NK-92 (cell line): ENCODE results near the gene EEFSEC.

Experiments used
- DNase-seq: peaks from one replicate; lab custom pipeline; 2025; ENCODE audit not compliant: unreplicated experiment; lab: John Stamatoyannopoulos, UW

The EEFSEC gene

GRCh38 chr3:128270559-128271492, 117.5 kb downstream of the EEFSEC start:
- no peak for DNase-seq

DNA sequence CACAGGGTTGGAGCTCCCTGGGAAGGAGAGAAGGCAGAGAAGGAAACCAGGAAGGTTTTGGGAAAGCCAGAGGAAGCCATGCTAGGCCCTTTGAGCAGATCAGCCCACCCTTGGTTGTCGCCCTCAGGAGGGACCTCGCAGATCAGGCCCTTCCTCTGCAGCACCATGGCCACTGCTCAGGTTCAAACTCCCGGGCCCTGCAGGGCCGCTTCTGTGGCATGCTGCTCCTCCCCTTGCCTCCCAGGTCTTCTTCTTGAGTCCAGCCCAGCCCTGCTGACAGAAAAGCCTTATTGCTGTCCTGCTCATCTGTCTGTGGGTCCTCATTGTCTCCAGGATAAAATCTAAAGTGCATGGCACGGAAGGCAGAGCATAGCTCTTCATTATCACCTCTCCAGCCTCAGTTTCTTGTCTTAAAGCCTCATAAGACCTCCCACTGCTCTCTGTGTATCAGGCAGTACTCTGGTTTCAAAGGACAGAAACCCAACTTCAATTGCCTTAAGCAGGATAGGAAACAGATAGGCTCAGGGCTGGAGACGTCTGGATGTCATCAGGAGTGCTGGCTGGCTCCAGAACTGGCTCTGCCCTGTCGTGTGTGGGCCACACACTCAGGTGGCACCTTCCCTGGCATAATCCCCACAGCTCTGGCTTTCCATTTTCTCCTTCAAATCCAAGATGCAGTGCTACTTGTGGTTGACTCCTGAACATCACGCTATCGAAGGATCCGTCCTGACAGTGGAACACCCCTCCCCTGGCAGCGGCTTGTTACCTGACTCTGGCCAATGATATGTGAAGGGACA, 118.5 kb downstream of the EEFSEC start:
- no peak for DNase-seq

DNA sequence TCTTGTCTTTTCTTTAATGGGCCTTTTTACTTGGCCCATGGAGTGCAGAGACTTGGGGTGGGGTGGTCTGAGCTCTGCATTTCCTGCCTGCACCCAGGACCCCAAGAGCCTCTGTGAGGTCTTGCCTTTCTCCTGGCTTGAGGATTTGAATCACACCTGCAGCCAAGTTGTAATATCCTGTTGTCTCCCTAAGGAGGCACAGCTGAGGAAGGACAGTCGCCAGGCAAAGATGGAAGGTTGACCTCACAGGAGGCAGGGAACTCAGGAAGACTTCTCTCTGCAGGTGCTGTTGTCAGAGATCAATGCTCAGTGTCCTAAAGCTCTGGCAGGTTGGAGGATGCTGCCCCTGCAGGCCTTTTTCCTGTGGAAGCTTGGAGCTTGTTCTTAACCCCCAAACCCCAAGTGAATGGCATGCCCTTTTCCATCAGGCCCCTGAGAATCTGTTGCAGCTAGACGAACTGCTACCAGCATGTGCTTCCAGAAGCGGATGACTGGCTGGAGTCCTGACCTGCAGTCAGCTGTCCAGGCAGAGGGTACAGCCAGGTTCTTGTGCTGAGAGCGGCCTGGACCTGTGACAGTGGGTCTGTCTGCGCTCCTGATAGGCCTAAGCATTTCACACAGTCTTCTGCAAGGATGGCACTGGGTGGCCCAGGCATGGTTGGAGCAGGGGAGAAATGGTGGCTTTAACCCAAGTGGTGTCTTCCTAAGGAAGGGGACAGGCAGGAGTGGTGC, 120.0 kb downstream of the EEFSEC start:
- DNase-seq: no peak

DNA sequence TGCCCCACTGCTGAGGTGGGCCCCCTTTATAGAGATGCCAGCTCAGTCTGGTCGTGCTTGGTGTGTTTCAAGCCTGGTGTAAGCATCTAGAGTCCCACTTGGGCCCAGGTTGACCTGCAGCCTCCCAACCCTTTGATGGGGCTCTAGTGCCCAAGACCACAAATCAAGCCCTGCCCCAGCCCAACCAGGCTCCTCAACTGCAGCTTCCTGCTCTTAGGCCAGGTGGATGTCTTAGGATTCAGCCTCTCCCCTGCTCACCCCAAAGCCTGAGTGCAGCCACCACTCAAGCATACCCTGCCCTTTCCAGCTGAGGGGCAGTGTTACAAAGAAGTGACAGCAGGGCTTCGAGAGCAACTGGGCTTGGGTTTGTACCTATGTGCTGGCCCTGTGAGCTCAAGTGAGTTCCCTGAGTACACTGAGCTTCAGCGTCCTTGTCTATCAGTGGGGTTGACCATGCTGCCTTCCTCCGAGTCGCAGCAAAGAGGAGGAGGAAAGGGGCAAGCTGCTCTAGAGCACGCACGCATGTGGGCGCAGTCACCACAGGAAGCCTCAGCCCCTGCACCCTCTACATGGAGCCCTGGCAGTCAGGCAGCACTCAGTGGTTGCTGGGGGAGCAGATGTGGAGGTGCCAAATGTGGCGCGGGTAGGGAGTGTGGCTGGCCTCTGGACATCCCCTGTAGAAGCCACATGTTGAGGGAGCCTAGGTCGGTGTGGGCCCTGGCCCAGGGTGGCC, 120.7 kb downstream of the EEFSEC start:
- no peak for DNase-seq

DNA sequence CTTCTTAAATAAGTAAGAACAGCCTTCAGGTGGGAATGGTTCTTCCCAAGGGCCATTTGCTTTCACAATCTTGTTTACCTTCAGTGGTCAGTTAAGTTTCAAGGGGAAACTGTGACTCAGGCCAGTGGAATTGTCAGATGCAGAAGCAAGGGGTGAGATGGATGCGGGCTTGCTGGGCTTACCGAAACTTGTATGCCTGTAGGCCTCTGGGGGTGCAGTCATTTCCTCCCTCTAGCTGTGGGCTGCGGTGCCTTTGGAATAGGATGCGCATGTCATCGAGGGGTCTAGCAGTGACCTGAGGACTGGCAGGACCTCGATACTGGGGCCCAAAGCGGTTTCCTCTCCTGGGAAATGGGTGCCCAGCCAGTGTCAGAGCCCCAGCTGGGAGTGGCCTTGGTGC, 121.6 kb downstream of the EEFSEC start:
- DNase-seq: no peak

- DNase-seq: no peak
These were observed 122.2 kb downstream of the EEFSEC start for GRCh38 chr3:128275316-128276145.

GRCh38 chr3:128276146-128276435, 122.8 kb downstream of the EEFSEC start:
- no peak for DNase-seq

- no peak for DNase-seq
These were observed 123.4 kb downstream of the EEFSEC start for GRCh38 chr3:128276577-128277183.

GRCh38 chr3:128277378-128278069, 124.2 kb downstream of the EEFSEC start:
- DNase-seq: no peak

- DNase-seq: no peak
These were observed 124.8 kb downstream of the EEFSEC start for GRCh38 chr3:128278130-128278529.

- DNase-seq: no peak
These were observed 125.7 kb downstream of the EEFSEC start for GRCh38 chr3:128278761-128279600.

GRCh38 chr3:128279601-128279880, 126.3 kb downstream of the EEFSEC start:
- no peak for DNase-seq

- DNase-seq: no peak
These were observed 127.3 kb downstream of the EEFSEC start for GRCh38 chr3:128280481-128281052.

DNA sequence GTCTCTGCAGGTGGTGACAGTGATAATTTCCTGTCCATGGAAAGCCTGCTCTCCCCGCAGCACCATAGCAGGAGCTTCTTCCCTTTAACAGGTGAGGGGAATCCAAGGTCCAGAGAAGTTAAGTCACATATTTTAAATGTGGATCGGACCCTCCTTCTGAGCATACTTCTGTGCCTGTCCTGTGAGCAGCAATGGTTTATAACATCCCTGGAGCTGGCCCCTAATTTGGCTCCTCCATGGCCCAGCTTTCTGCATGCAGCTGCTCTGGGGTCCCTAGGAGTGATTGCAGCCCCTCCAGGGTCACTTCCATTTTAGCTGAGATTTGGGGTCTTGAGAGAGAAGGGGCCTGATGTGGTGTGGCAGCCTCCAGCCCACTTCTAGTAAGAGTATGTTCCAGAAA, 127.8 kb downstream of the EEFSEC start:
- no peak for DNase-seq

- no peak for DNase-seq
These were observed 128.4 kb downstream of the EEFSEC start for GRCh38 chr3:128281461-128282367.

GRCh38 chr3:128282380-128283196, 129.3 kb downstream of the EEFSEC start:
- DNase-seq: no peak
